ENCODE results near the gene AARSD1.

Gene AARSD1

GRCh38 chr17:42913522-42913921 is 50.7 kb downstream of the AARSD1 start:
- in situ Hi-C loops (cut with MboI; ENCODE audit: low pct_unique_long_range_greater_than_20kb, low sequenced_read_pairs, unreplicated experiment): no loop called here
- DNase-seq (ENCODE audit: low spot score): no peak
- TF ChIP-seq CTCF (IDR thresholded peaks at IDR 0.05; ENCODE audit: extremely low read depth, insufficient read depth, missing control alignments): no peak

GRCh38 chr17:42908872-42909700 is 55.2 kb downstream of the AARSD1 start:
- DNase-seq (ENCODE audit: low spot score): no peak
- in situ Hi-C loops (cut with MboI; ENCODE audit: low pct_unique_long_range_greater_than_20kb, low sequenced_read_pairs, unreplicated experiment): no loop called here

GRCh38 chr17:42906772-42907446 is 57.3 kb downstream of the AARSD1 start:
- in situ Hi-C loops (cut with MboI; ENCODE audit: low pct_unique_long_range_greater_than_20kb, low sequenced_read_pairs, unreplicated experiment): no loop called here
- no peak for TF ChIP-seq CTCF (IDR thresholded peaks at IDR 0.05; ENCODE audit: extremely low read depth, insufficient read depth, missing control alignments)
- DNase-seq (ENCODE audit: low spot score): no peak

More at GRCh38 chr17:42908872-42909700, 55.2 kb downstream of the AARSD1 start:
- no peak for TF ChIP-seq CTCF (IDR thresholded peaks at IDR 0.05; ENCODE audit: extremely low read depth, insufficient read depth, missing control alignments)

- no peak for TF ChIP-seq CTCF (IDR thresholded peaks at IDR 0.05; ENCODE audit: extremely low read depth, insufficient read depth, missing control alignments)
- no peak for DNase-seq (ENCODE audit: low spot score)
- in situ Hi-C loops (cut with MboI; ENCODE audit: low pct_unique_long_range_greater_than_20kb, low sequenced_read_pairs, unreplicated experiment): no loop called here
Observed at GRCh38 chr17:42904110-42904469, 60.2 kb downstream of the AARSD1 start.

- no peak for TF ChIP-seq CTCF (IDR thresholded peaks at IDR 0.05; ENCODE audit: extremely low read depth, insufficient read depth, missing control alignments)
- in situ Hi-C loops (cut with MboI; ENCODE audit: low pct_unique_long_range_greater_than_20kb, low sequenced_read_pairs, unreplicated experiment): no loop called here
Observed at GRCh38 chr17:42901535-42902229, 62.6 kb downstream of the AARSD1 start.

More at GRCh38 chr17:42901535-42902229, 62.6 kb downstream of the AARSD1 start:
- DNase-seq (ENCODE audit: low spot score): no peak

Measured in GM13977 (cell line).